ENCODE results near the gene MYOM1. TPM values are rescaled to one million over a fixed set of nuclear protein-coding genes. Genes with fewer than 3 reads are reported as not detected.

Gene MYOM1
- total RNA-seq, 4 donors from 2014 or later = 0.23 to 2.5 (median 0.52) TPM

DNA sequence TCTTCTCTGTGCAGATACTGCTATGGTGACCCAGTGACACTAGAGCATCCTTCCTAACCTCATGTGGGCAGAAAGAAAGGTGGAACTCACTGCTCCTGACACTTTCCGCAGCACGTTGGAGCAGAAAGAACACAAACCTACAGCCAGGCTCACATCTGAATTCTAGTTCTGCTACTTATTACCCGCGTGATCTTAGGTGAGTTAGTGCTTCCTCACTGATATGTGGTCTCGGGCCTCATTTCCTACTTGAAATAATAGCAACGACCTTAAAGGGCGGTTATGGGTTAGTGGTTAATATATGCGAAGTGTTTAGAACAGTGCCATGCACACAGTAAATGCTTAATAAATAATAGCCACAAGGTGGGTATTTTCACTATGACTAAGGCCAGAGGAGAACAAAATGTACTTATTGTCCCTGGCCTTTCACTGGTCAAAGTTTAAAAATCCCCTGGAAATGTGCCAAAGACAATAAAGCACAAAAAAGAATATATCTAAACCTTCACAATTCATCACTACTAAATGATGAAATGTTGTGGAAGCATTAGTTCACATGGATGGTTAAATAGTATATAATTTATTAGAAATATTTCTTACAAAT is 66.6 kb downstream of the MYOM1 start:
- H3K4me3 ChIP-seq = no peak overlapping the region
- no peak for DNase-seq

DNA sequence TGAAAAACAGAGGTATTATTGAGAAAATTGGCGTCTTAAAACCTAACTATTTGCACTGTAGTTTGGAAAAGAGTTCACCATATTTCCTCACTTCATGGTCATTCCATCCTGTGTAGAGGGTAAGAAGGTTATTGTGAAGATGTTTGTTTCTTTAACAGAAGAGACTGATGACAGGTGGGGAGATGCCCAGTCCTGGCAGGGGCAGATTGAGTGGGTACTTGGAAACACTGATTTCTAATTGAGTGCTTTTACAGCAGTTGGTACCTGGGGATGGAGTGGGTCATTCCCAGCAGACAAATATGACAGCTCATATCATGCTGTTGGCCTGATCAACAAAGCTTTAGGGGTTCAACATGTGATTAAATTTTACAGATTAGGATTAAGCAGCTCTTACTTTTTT is 67.5 kb downstream of the MYOM1 start:
- DNase-seq = no peak
- Histone ChIP-seq H3K27ac (no peak overlapping the region), H3K27me3 (no peaks in the 10 kb centered on the region), H3K9me3 (no peaks in the 10 kb centered on the region), H3K36me3 (no peaks in the 10 kb centered on the region), H3K4me3 (no peak overlapping the region), H3K4me1 (peaks cover 0 to 10% (median 0%) of the 10 kb centered on the region in 3 donors)
- 83 to 92% methylated on average over 1 of the region's 1 CpG for WGBS, 2 donors
- intact Hi-C loops (cut with DNase I) = loop anchor here (10.0 kb wide), 2 partner anchors 93 to 217 kb away; partner anchors contain the start of gene MYL12A
- no peak for TF ChIP-seq POLR2A (IDR thresholded peaks at IDR 0.05)
- TF ChIP-seq, protein P1, sequence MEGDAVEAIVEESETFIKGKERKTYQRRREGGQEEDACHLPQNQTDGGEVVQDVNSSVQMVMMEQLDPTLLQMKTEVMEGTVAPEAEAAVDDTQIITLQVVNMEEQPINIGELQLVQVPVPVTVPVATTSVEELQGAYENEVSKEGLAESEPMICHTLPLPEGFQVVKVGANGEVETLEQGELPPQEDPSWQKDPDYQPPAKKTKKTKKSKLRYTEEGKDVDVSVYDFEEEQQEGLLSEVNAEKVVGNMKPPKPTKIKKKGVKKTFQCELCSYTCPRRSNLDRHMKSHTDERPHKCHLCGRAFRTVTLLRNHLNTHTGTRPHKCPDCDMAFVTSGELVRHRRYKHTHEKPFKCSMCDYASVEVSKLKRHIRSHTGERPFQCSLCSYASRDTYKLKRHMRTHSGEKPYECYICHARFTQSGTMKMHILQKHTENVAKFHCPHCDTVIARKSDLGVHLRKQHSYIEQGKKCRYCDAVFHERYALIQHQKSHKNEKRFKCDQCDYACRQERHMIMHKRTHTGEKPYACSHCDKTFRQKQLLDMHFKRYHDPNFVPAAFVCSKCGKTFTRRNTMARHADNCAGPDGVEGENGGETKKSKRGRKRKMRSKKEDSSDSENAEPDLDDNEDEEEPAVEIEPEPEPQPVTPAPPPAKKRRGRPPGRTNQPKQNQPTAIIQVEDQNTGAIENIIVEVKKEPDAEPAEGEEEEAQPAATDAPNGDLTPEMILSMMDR (IDR thresholded peaks at IDR 0.05) = no peak

More for the DNA sequence above, 66.6 kb downstream of the MYOM1 start:
- Histone ChIP-seq H3K4me1 (peaks cover 0 to 10% (median 0%) of the 10 kb centered on the region in 3 donors), H3K9me3 (no peaks in the 10 kb centered on the region), H3K27me3 (no peaks in the 10 kb centered on the region), H3K27ac (peak overlapping the region in 2 of 4 donors; percentile 33 to 34), H3K36me3 (no peaks in the 10 kb centered on the region)
- WGBS, 2 donors = 73 to 80% methylated on average over 8 of the region's 8 CpGs
- intact Hi-C loops (cut with DNase I) = loop anchor here (10.0 kb wide), 2 partner anchors 92 to 218 kb away; partner anchors contain the start of gene MYL12A
- TF ChIP-seq POLR2A (IDR thresholded peaks at IDR 0.05) = no peak
- TF ChIP-seq, protein P1 (IDR thresholded peaks at IDR 0.05) = no peak

DNA sequence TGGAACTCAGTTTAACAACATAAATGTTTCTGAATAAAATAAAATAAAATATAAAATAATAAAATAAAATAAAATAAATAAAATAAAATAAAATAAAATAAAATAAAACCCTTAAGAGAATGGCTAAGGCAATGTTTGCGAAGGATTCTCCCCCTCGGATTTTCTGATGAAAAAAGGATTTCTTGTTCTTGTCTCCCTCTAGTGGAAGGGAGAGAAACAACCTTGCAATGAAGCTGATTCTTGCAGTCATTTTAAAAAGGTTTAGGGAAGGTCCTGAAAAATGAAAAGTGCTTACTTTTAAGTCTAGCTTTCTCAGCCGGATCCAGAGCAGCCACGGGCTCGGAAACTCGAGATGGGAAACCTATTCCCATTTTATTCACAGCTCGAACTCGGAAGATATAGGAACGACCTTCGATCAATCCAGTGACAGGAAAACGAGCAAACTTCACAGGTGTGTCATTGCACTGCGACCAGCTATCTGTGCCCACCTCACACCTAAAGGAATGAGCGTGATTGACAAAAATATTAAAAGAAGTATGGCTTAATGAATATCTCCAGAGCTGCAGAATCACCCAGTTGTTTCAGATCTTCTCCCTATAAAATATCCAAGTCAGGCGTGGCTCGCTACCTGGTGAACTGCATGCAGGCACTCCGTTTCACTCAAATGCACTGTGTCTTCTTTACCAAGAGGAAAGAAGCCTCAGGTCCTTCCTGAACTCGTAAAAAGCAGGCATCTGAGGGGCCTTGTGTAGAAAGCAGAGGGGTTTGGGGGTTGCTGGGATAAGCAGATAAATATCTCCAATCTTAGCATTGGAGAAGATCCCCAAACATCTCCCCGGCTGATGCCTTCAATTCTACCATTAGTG is 68.1 kb downstream of the MYOM1 start:
- H3K27ac ChIP-seq = no peak overlapping the region
- no peak for TF ChIP-seq POLR2A (IDR thresholded peaks at IDR 0.05)
- TF ChIP-seq, protein P1 (IDR thresholded peaks at IDR 0.05) = peak; percentile 43 to 73 (median 63)
- no peak overlapping the region for H3K4me3 ChIP-seq
- no peaks in the 10 kb centered on the region for H3K36me3 ChIP-seq
- H3K27me3 ChIP-seq = no peaks in the 10 kb centered on the region
- peaks cover 0 to 10% (median 0%) of the 10 kb centered on the region in 3 donors for H3K4me1 ChIP-seq
- intact Hi-C loops (cut with DNase I) = loop anchor here (10.0 kb wide), 2 partner anchors 93 to 217 kb away; partner anchors contain the start of gene MYL12A
- no peaks in the 10 kb centered on the region for H3K9me3 ChIP-seq
- no peak for DNase-seq
- WGBS, 2 donors = 48 to 54% methylated on average over 14 to 18 of the region's 18 CpGs

GRCh38 chr18:3150688-3151087 is 69.1 kb downstream of the MYOM1 start:
- WGBS, 2 donors = 100% methylated on average over 2 of the region's 2 CpGs
- no peak overlapping the region for H3K4me3 ChIP-seq
- no peak overlapping the region for H3K27ac ChIP-seq
- intact Hi-C loops (cut with DNase I) = loop anchor here (10.0 kb wide), 2 partner anchors 94 to 216 kb away; partner anchors contain the start of gene MYL12A
- peaks cover 0 to 10% (median 0%) of the 10 kb centered on the region in 3 donors for H3K4me1 ChIP-seq
- H3K36me3 ChIP-seq = no peaks in the 10 kb centered on the region
- DNase-seq = no peak
- no peaks in the 10 kb centered on the region for H3K27me3 ChIP-seq
- no peak for TF ChIP-seq POLR2A (IDR thresholded peaks at IDR 0.05)
- TF ChIP-seq, protein P1 (IDR thresholded peaks at IDR 0.05) = no peak
- H3K9me3 ChIP-seq = no peaks in the 10 kb centered on the region

DNA sequence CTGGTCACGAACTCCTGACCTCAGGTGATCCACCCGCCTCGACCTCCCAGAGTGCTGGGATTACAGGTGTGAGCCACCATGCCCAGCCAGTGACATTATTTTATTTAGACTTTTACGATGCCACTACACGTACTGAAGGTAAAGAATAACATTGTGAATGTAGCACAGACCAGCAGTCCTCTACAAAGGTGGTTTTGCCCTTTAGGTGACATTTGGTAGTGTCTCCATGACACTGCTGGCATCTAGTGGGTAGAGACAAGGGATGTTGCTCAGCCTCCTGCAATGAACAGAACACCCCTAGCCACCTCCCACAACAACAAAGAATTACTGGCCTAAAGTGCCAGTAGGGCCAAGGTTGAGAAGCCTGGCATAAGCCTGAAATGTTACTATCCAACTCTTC is 69.5 kb downstream of the MYOM1 start:
- no peaks in the 10 kb centered on the region for H3K9me3 ChIP-seq
- H3K4me1 ChIP-seq = peaks cover 0 to 10% (median 0%) of the 10 kb centered on the region in 3 donors
- intact Hi-C loops (cut with DNase I) = loop anchor here (10.0 kb wide), 2 partner anchors 95 to 215 kb away; partner anchors contain the start of gene MYL12A
- H3K27ac ChIP-seq = no peak overlapping the region
- no peak for DNase-seq
- H3K27me3 ChIP-seq = no peaks in the 10 kb centered on the region
- H3K4me3 ChIP-seq = no peak overlapping the region
- no peaks in the 10 kb centered on the region for H3K36me3 ChIP-seq
- 95 to 100% methylated on average over 2 to 4 of the region's 5 CpGs for WGBS, 2 donors
- TF ChIP-seq, protein P1 (IDR thresholded peaks at IDR 0.05) = no peak
- no peak for TF ChIP-seq POLR2A (IDR thresholded peaks at IDR 0.05)
